PC-3 (cell line): ENCODE data around the gene NRN1. TPM values are rescaled to one million over a fixed set of nuclear protein-coding genes. Genes with fewer than 3 reads are reported as not detected.

Experiments used
- ATAC-seq: fragments of 200-7000 bp; cut with Tn5 transposase; 2 replicates; pipeline ENCODE4 v1.9.1; 2020; ENCODE audit warnings: mild to moderate bottlenecking, moderate library complexity
- BruUV-seq: library from RNA; stranded (reverse); fragments of 400-500 nt; replicated peaks from 2 replicates; lab custom pipeline; 2021; lab: Mats Ljungman, UMichigan
- CTCF ChIA-PET: fragments of 300-600 bp; sonication (Branson Sonifier 250); formaldehyde crosslinking; loops from one replicate; lab custom pipeline; 2022; ENCODE audit warnings: antibody characterized with exemption; lab: Charles Lee
- POLR2A ChIA-PET: fragments of 300-600 bp; sonication (Branson Sonifier 250); formaldehyde crosslinking; loops from one replicate; lab custom pipeline; 2022; ENCODE audit warnings: antibody characterized with exemption; ENCODE audit not compliant: unreplicated experiment; lab: Charles Lee
- DNase-seq: peaks from one replicate; pipeline ENCODE4 v3.0.0-alpha.2; 2015
- H2AFZ ChIP-seq: fragments of 300-600 bp; sonication (generic); 2 replicates; pipeline ENCODE4 v1.6.0; 2016; ENCODE audit warnings: antibody characterized with exemption, low read length
- H3F3A ChIP-seq: fragments of 300-600 bp; sonication (generic); one replicate; pipeline ENCODE4 v1.6.0; 2017; ENCODE audit warnings: antibody characterized with exemption, low read length, control low read depth, mild to moderate bottlenecking; ENCODE audit not compliant: unreplicated experiment
- H3K27ac ChIP-seq: fragments of 300-600 bp; sonication (generic); 2 replicates; pipeline ENCODE4 v1.5.1; 2016; ENCODE audit warnings: mild to moderate bottlenecking, low read length
- H3K27me3 ChIP-seq: fragments of 300-600 bp; sonication (generic); 2 replicates; pipeline ENCODE4 v1.6.1; 2016; ENCODE audit warnings: low read length, mixed read lengths
- H3K36me3 ChIP-seq: fragments of 300-600 bp; sonication (generic); 2 replicates; pipeline ENCODE4 v1.6.1; 2016; ENCODE audit warnings: low read depth, mixed run types, low read length, mixed read lengths
- H3K4me1 ChIP-seq: fragments of 300-600 bp; sonication (generic); 2 replicates; pipeline ENCODE4 v1.5.1; 2016; ENCODE audit warnings: low read length; ENCODE audit not compliant: insufficient read depth
- H3K4me2 ChIP-seq: fragments of 300-600 bp; sonication (generic); 2 replicates; pipeline ENCODE4 v1.6.0; 2016; ENCODE audit warnings: low read length
- H3K4me3 ChIP-seq: fragments of 300-600 bp; sonication (generic); 2 replicates; pipeline ENCODE4 v1.5.1; 2016; ENCODE audit warnings: mild to moderate bottlenecking, low read length, mixed read lengths
- H3K79me2 ChIP-seq: fragments of 300-600 bp; sonication (generic); 2 replicates; pipeline ENCODE4 v1.6.1; 2017; ENCODE audit warnings: low read length, mixed read lengths
- H3K9ac ChIP-seq: fragments of 300-600 bp; sonication (generic); 2 replicates; pipeline ENCODE4 v1.6.0; 2016; ENCODE audit warnings: mild to moderate bottlenecking, low read length
- H3K9me2 ChIP-seq: fragments of 300-600 bp; sonication (generic); replicated peaks from 2 replicates; pipeline ENCODE4 v1.6.1; 2016; ENCODE audit warnings: mixed run types, low read length, mixed read lengths
- H3K9me3 ChIP-seq: fragments of 300-600 bp; sonication (generic); 2 replicates; pipeline ENCODE4 v1.6.1; 2016; ENCODE audit warnings: low read length, mixed read lengths
- H4K20me1 ChIP-seq: fragments of 300-600 bp; sonication (generic); 2 replicates; pipeline ENCODE4 v1.6.1; 2016; ENCODE audit warnings: low read length, mixed read lengths
- EZH2 ChIP-seq: fragments of 300-600 bp; sonication (generic); IDR thresholded peaks from one replicate; pipeline ENCODE4 v1.6.1; 2017; ENCODE audit warnings: antibody characterized with exemption, mild to moderate bottlenecking, low read length; ENCODE audit not compliant: unreplicated experiment
- EZH2phosphoT487 ChIP-seq: fragments of 300-600 bp; sonication (generic); IDR thresholded peaks from 2 replicates; pipeline ENCODE4 v1.6.1; 2018; ENCODE audit warnings: mild to moderate bottlenecking, antibody characterized with exemption, low read length, borderline replicate concordance
- intact Hi-C: fragments of 100-400 bp; cut with micrococcal nuclease; formaldehyde crosslinking; loops from 2 replicates; pipeline ENCODE4 v1.9.0; 2023
- total RNA-seq: library from RNA; depleted of rRNA; stranded (reverse); fragments of >200 nt; gene quantifications from 2 replicates; pipeline ENCODE4 v1.2.3, GENCODE V29; 2014
- TF ChIP-seq, protein P1 (sequence below): fragments of 300-600 bp; sonication (generic); conservative IDR thresholded peaks from 2 replicates; pipeline ENCODE4 v1.5.1; 2017; ENCODE audit warnings: antibody characterized with exemption, low read depth, mild to moderate bottlenecking, low read length

Gene NRN1
- total RNA-seq, 1 experiment from 2014 or later, result not detected

GRCh38 chr6:6005051-6006005 lies 1.4 kb downstream of the NRN1 start:
- Histone ChIP-seq H2AFZ (no peak overlapping the region), H3K4me1 (no peaks in the 10 kb centered on the region), H4K20me1 (no peaks in the 10 kb centered on the region), H3K9ac (no peak overlapping the region), H3K9me2 (no peaks in the 10 kb centered on the region), H3K4me2 (peak overlapping the region; percentile 43), H3K27me3 (peaks cover 19% of the 10 kb centered on the region), H3K27ac (no peak overlapping the region), H3F3A (no peaks in the 10 kb centered on the region), H3K9me3 (no peaks in the 10 kb centered on the region), H3K36me3 (no peaks in the 10 kb centered on the region), H3K4me3 (no peak overlapping the region), H3K79me2 (no peaks in the 10 kb centered on the region)
- intact Hi-C loops, result no loop called here
- no peak for DNase-seq
- ChIA-PET CTCF (no interaction called here), POLR2A (no interaction called here)
- ATAC-seq, result no peak
- TF ChIP-seq EZH2 (no peak), EZH2phosphoT487 (no peak)
- TF ChIP-seq, protein P1, sequence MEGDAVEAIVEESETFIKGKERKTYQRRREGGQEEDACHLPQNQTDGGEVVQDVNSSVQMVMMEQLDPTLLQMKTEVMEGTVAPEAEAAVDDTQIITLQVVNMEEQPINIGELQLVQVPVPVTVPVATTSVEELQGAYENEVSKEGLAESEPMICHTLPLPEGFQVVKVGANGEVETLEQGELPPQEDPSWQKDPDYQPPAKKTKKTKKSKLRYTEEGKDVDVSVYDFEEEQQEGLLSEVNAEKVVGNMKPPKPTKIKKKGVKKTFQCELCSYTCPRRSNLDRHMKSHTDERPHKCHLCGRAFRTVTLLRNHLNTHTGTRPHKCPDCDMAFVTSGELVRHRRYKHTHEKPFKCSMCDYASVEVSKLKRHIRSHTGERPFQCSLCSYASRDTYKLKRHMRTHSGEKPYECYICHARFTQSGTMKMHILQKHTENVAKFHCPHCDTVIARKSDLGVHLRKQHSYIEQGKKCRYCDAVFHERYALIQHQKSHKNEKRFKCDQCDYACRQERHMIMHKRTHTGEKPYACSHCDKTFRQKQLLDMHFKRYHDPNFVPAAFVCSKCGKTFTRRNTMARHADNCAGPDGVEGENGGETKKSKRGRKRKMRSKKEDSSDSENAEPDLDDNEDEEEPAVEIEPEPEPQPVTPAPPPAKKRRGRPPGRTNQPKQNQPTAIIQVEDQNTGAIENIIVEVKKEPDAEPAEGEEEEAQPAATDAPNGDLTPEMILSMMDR, result no peak
- BruUV-seq, result no TSS peak

GRCh38 chr6:6004390-6004995 lies 2.2 kb downstream of the NRN1 start:
- Histone ChIP-seq H3K36me3 (no peaks in the 10 kb centered on the region), H3K27ac (no peak overlapping the region), H3K9ac (no peak overlapping the region), H4K20me1 (no peaks in the 10 kb centered on the region), H3K27me3 (peaks cover 19% of the 10 kb centered on the region), H3F3A (no peaks in the 10 kb centered on the region), H3K9me2 (no peaks in the 10 kb centered on the region), H3K79me2 (no peaks in the 10 kb centered on the region), H3K4me3 (no peak overlapping the region), H3K4me1 (no peaks in the 10 kb centered on the region), H3K4me2 (no peak overlapping the region), H3K9me3 (no peaks in the 10 kb centered on the region), H2AFZ (no peak overlapping the region)
- no peak for ATAC-seq
- CTCF ChIA-PET, result no interaction called here
- intact Hi-C loops, result no loop called here
- BruUV-seq, result no TSS peak
- POLR2A ChIA-PET, result no interaction called here
- no peak for TF ChIP-seq EZH2
- TF ChIP-seq EZH2phosphoT487, result no peak
- TF ChIP-seq, protein P1, result no peak
- DNase-seq, result no peak
